PFSK-1 (cell line): ENCODE measurements around the gene GJA5.

Experiments
- POLR2AphosphoS5 ChIP-seq: IDR thresholded peaks from 2 replicates; pipeline ENCODE4 v1.6.1; 2012; ENCODE audit warnings: low read depth, mild to moderate bottlenecking, control low read depth, low read length, moderate library complexity
- REST ChIP-seq, 2 experiments: IDR thresholded peaks; 2 replicates each; pipeline versions ENCODE4 v1.6.1 to v1.8.0; 2011 to 2012; ENCODE audit warnings: low read depth in 2 of 2, low read length in 2 of 2, control low read depth in 1 of 2, inconsistent platforms in 1 of 2, mild to moderate bottlenecking in 1 of 2, moderate library complexity in 1 of 2; ENCODE audit not compliant: insufficient read depth in 1 of 2
- TAF1 ChIP-seq: IDR thresholded peaks from 2 replicates; pipeline ENCODE4 v1.6.1; 2012; ENCODE audit warnings: low read length, control low read depth, borderline replicate concordance; ENCODE audit not compliant: insufficient read depth

- TF ChIP-seq REST (IDR thresholded peaks at IDR 0.05; ENCODE audit: insufficient read depth in 1 of 2, low read depth in 2 of 2, low read length in 2 of 2): no peak
- TF ChIP-seq TAF1: no peak
- no peak for TF ChIP-seq POLR2AphosphoS5
Measured at GRCh38 chr1:147754661-147755060, 5.7 kb downstream of the GJA5 start.
